HG03432 (cell line): ENCODE results near the gene UTS2B.

ENCODE experiments used
- ATAC-seq: cut with Tn5 transposase; IDR thresholded peaks from one replicate; pipeline ENCODE4 v1.9.1; 2021; ENCODE audit warnings: mild to moderate bottlenecking, moderate library complexity; ENCODE audit not compliant: unreplicated experiment

UTS2B gene

GRCh38 chr3:191328383-191328961 is 1.9 kb downstream of the UTS2B start:
- no peak for ATAC-seq

- ATAC-seq, result no peak
Measured at GRCh38 chr3:191327526-191327925, 2.8 kb downstream of the UTS2B start.

GRCh38 chr3:191324936-191325335 is 5.4 kb downstream of the UTS2B start:
- no peak for ATAC-seq

GRCh38 chr3:191321019-191321767 is 9.1 kb downstream of the UTS2B start:
- ATAC-seq, result no peak

GRCh38 chr3:191320316-191320715 is 10.0 kb downstream of the UTS2B start:
- ATAC-seq, result no peak

- no peak for ATAC-seq
Measured at GRCh38 chr3:191316876-191317603, 13.3 kb downstream of the UTS2B start.

GRCh38 chr3:191314109-191314728 is 16.1 kb downstream of the UTS2B start:
- no peak for ATAC-seq

- no peak for ATAC-seq
Measured at GRCh38 chr3:191313296-191313695, 17.0 kb downstream of the UTS2B start.

GRCh38 chr3:191307341-191307740 is 23.0 kb downstream of the UTS2B start:
- ATAC-seq, result no peak

- no peak for ATAC-seq
Measured at GRCh38 chr3:191306428-191306827, 23.9 kb downstream of the UTS2B start.

GRCh38 chr3:191303596-191303995 is 26.7 kb downstream of the UTS2B start:
- ATAC-seq, result no peak

GRCh38 chr3:191302451-191302850 is 27.9 kb downstream of the UTS2B start:
- no peak for ATAC-seq

- ATAC-seq, result no peak
Measured at GRCh38 chr3:191301782-191302411, 28.4 kb downstream of the UTS2B start.

- peak; percentile 80 for ATAC-seq
Measured at GRCh38 chr3:191301017-191301416, 29.3 kb downstream of the UTS2B start.

GRCh38 chr3:191300422-191300821 is 29.9 kb downstream of the UTS2B start:
- peak; percentile 29 for ATAC-seq

GRCh38 chr3:191298846-191299245 is 31.5 kb downstream of the UTS2B start:
- no peak for ATAC-seq

- peak; percentile 87 for ATAC-seq
Measured at GRCh38 chr3:191296041-191296541, 34.2 kb downstream of the UTS2B start.

GRCh38 chr3:191294291-191294690 is 36.0 kb downstream of the UTS2B start:
- no peak for ATAC-seq

GRCh38 chr3:191292243-191293015 is 37.9 kb downstream of the UTS2B start:
- ATAC-seq, result no peak
